HT-29 (cell line): ENCODE measurements around the gene MSTO1. TPM values are rescaled to one million over a fixed set of nuclear protein-coding genes. Genes with fewer than 3 reads are reported as not detected.
A peak's percentile ranks its signal among the peaks of the same experiment; 100 is the strongest.
"Not testable (repeated sequence)": the region's sequence is repeated elsewhere in the genome, so short reads cannot be mapped to it uniquely, and the experiment has no call there.

Source experiments
- DNase-seq: peaks from one replicate; pipeline ENCODE4 v3.0.0-alpha.2; 2015; ENCODE audit warnings: low spot score
- total RNA-seq: library from RNA; depleted of rRNA; stranded (reverse); fragments of >200 nt; shearing (Covaris generic); gene quantifications from 2 replicates; pipeline ENCODE4 v1.2.3, GENCODE V29; 2014

MSTO1 gene
- total RNA-seq, 1 experiment from 2014 or later: 43.8 TPM

- DNase-seq: not testable (repeated sequence)
Measured at GRCh38 chr1:155613226-155613625, 3.2 kb downstream of the MSTO1 start.

GRCh38 chr1:155622191-155622590, 12.2 kb downstream of the MSTO1 start:
- DNase-seq: no peak

- no peak for DNase-seq
Measured at GRCh38 chr1:155623357-155623756, 13.3 kb downstream of the MSTO1 start.

- DNase-seq: not testable (repeated sequence)
Measured at GRCh38 chr1:155626428-155626827, 16.4 kb downstream of the MSTO1 start.

DNA sequence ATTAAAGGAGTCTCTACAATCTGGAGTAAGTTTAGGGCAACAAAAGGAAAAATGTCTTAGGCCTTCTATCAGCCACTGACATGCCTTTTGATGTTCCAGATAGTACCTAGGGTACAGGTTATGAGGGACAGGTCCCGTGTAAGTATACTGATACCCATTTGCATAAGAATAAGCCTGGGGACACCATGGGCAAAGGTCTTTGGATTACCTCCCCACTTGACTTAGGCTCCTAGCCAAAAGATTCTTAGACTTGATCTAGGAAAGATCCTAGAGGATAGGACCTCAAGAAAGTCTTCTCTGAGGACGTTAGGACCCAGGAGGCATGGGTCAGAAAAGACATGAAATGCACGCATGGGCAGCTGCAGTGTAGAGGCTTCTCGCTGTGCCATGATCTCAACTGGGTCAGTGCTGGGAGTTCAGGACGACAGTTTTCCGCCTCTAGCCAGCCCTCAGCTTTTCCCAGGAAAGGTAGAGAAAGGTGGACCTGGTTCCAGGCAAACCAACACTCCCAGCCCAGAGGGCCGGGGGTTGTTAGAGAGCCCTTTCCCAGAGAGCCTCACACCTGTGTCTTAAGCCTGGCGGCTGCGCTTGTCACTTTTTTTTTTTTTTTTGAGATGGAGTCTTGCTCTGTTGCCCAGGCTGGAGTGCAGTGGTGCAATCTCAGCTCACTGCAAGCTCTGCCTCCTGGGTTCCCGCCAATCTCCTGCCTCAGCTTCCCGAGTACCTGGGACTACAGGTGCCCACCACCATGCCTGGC, 26.6 kb downstream of the MSTO1 start:
- no peak for DNase-seq

GRCh38 chr1:155640367-155640766, 30.3 kb downstream of the MSTO1 start:
- no peak for DNase-seq

DNA sequence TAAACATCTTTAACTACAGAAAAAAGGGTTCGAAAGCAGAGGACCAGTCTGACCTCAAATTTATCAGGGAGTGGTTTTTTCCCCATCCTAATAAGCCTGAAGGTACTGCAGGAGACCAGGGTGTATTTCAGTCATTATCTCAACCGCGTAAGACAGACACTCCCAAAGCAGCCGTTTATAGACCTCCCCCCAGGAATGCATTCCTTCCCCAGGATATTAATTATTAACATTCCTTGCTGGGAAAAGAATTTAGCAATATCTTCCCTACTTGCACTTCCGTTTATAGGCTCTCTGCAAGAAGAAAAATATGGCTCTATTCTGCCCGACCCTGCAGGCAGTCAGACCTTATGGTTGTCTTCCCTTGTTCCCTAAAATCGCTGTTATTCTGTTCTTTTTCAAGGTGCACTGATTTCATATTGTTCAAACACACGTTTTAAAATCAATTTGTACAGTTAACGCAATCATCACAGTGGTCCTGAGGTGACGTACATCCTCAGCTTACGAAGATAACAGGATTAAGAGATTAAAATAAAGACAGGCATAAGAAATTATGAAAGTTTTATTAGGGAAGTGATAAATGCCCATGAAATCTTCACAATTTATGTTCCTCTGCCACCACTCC, 32.7 kb downstream of the MSTO1 start:
- not testable (repeated sequence) for DNase-seq

- DNase-seq: no peak
Measured at GRCh38 chr1:155643230-155643629, 33.2 kb downstream of the MSTO1 start.

GRCh38 chr1:155645034-155645598, 35.1 kb downstream of the MSTO1 start:
- no peak for DNase-seq

GRCh38 chr1:155645648-155646047, 35.6 kb downstream of the MSTO1 start:
- no peak for DNase-seq

GRCh38 chr1:155646307-155646706, 36.3 kb downstream of the MSTO1 start:
- DNase-seq: no peak

GRCh38 chr1:155648207-155649147, 38.5 kb downstream of the MSTO1 start:
- peak; percentile 73 for DNase-seq

- DNase-seq: no peak
Measured at GRCh38 chr1:155649676-155650075, 39.7 kb downstream of the MSTO1 start.

DNA sequence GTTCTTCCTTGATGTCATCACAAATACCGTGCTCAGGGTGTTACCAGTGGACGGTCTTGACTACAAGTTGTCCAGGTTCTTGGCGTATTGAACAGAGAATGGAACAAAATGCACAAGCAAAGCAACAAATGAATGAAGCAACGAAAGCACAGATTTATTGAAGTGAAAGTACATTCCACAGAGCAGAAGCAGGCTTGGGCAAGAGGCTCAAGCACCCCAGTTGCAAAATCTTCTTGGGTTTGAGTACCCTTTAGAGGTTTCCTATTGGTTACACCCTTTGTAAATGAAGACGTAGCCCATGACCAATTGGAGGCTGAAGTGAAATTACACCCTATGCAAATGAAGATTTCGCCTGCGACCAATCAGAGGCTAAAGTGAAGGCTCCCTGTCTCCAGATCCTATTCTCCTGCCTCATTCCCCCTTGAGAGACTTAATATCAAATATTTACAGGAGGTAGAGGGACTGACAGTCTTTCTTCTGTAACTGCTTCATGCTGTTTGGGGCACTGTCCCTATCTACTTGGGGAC, 40.3 kb downstream of the MSTO1 start:
- no peak for DNase-seq

DNA sequence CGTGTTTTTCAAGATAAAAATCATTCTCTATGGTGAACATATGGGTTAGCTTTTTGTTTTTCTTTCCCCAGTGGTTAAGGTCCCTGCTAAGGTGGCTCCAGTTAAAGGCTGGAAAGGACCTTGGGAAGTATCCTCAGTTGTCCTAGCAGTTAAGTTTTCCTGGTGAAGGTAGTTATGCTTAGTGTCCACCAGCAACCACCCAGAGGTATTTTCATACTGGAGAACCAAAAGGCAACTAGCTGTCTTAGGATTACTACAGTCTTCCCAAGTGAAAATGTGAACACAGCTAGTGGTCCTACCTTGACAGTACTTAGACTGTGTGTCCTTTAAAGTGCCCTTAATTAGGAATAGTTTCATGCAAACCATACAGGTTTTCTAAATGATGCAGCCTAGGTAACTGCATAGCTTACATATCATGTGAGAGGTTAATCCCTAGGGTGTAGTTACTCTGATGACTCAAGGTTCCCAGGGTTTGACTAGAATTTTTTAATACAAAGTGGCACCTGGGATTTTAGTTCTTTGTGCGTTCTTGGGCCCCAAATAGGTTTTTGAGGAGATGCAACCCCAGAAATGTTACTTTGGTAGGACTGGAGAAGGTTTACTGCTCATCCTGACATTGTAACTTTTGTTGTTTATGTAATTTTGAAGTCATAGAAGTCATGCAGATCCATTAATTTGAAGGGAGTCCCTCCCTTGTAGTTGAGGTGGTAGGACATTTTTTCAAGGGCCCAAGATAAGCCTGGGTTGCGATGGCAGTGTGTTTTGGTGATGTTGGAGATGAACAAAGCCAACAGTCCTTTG, 42.0 kb downstream of the MSTO1 start:
- peak; percentile 62 for DNase-seq

DNA sequence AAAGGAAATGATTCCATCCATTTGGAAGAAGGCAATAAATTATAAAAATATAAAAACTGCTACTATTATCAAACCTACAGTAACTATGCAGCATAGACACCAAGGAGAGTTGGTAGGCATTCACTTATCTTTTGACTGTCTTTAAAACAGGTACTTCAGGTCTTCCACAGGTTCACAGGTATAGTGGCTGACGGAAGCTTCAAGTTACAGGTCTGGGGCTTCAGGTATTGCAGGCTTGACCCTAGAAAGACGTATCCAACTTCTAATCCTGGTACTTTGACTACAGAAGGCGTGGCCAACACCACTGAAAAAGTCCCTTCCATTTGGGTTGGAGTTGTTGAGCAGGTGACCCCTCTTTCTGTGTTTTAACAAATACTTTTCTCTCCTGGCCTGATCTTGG, 42.9 kb downstream of the MSTO1 start:
- no peak for DNase-seq

GRCh38 chr1:155657463-155657862, 47.4 kb downstream of the MSTO1 start:
- DNase-seq: no peak

DNA sequence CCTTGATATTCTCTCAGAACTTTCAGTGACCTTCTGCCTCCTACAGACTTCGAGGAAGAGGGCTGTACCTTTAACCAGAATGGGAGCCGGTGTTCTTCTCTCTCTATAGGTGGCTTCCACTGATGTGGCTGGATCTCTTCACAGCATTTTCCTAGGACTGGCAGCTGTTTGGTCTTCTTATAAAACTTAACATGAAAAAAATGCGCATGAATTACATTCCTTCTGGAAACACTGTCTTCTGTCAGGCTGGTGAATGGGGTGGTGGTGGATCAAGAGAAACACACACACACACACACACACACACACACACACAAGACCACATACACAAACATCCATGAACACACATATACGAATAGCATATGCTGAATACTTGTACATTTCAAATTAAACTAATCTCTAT, 51.2 kb downstream of the MSTO1 start:
- DNase-seq: not testable (repeated sequence)
